HG02588 (cell line): Measurements from ENCODE around the gene RBM22.

ENCODE experiments used
- ATAC-seq: cut with Tn5 transposase; IDR thresholded peaks from one replicate; pipeline ENCODE4 v1.9.1; 2021; ENCODE audit warnings: mild to moderate bottlenecking, moderate library complexity; ENCODE audit not compliant: unreplicated experiment

RBM22 gene

DNA sequence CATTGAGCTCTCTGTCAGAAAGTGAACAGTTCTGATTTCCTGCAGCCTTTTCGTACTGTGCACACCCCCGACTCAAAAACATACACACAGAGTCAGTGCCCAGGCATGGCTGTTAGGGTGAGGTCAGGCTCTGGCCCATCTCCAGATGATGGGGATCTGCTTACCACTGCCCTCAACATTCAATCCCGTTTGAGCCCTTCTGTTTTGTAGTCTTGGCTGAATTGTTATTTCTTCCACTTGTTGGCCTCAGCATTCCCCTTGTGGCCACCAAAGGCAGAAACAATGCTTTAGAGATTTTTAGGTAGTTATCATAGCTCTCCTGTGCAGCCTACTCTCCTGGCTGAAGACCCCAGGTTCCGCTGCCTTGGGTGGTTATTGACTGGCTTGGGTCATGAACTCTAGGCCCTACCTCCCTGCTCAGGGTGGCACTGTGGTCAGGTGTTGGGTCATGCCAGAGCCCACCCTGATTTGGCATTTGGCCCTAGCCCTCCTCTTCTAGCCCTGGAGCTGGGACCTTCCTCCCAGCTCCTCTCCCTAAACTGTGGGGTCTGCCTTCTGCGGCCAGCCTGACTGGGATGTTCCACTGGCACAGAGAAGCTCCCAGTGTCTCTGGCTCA is 47.6 kb downstream of the RBM22 start:
- ATAC-seq = no peak

- ATAC-seq = no peak
Measured at GRCh38 chr5:150651924-150652671, 48.8 kb downstream of the RBM22 start.

- ATAC-seq = no peak
Measured at GRCh38 chr5:150651382-150651781, 49.5 kb downstream of the RBM22 start.

- no peak for ATAC-seq
Measured at GRCh38 chr5:150650021-150651006, 50.5 kb downstream of the RBM22 start.

DNA sequence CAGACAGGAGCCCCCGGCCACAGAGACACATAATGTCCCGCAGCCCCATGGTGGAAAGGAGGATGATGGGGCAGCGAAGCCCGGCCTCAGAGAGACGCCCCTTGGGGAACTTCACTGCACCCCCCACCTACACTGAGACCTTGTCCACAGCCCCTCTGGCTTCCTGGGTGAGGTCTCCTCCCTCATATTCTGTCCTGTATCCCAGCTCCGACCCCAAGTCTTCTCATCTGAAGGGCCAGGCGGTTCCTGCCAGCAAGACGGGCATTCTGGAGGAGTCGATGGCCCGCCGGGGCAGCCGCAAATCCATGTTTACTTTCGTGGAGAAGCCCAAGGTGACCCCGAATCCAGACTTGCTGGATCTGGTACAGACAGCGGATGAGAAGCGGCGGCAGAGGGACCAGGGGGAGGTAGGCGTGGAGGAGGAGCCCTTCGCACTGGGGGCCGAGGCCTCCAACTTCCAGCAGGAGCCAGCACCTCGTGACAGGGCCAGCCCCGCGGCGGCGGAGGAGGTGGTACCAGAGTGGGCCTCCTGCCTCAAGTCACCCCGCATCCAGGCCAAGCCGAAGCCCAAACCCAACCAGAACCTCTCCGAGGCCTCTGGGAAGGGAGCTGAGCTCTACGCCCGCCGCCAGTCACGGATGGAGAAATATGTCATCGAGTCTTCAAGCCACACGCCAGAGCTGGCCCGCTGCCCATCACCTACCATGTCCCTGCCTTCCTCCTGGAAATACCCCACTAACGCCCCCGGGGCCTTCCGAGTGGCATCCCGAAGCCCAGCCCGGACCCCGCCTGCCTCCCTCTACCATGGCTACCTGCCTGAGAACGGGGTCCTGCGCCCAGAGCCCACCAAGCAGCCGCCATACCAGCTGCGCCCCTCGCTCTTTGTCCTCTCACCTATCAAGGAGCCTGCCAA is 51.5 kb downstream of the RBM22 start:
- ATAC-seq = no peak

- ATAC-seq = no peak
Measured at GRCh38 chr5:150648294-150649107, 52.4 kb downstream of the RBM22 start.

GRCh38 chr5:150647275-150648251 is 53.3 kb downstream of the RBM22 start:
- ATAC-seq = no peak

GRCh38 chr5:150645070-150645700 is 55.7 kb downstream of the RBM22 start:
- ATAC-seq = no peak

- no peak for ATAC-seq
Measured at GRCh38 chr5:150644514-150644913, 56.3 kb downstream of the RBM22 start.

DNA sequence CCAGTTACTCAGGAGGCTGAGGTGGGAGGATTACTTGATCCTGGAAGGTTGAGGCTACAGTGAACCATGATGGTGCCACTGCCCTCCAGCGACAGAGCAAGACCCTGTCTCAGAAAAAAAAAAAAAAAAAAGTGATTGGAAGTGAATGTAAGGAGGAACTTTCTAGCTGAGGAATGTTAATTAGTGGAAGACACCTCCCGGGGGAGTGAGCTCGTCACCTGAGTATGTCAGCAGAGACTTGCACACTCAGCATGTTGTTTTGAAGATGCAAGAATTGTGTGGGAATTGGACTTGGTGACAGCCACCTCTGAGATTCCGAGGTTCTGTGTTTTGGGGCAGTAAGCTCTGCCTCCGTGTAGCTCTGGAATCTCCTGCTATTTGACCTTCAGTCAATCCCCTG is 56.8 kb downstream of the RBM22 start:
- ATAC-seq = no peak

GRCh38 chr5:150642991-150643710 is 57.7 kb downstream of the RBM22 start:
- ATAC-seq = no peak

- no peak for ATAC-seq
Measured at GRCh38 chr5:150642567-150642927, 58.3 kb downstream of the RBM22 start.

DNA sequence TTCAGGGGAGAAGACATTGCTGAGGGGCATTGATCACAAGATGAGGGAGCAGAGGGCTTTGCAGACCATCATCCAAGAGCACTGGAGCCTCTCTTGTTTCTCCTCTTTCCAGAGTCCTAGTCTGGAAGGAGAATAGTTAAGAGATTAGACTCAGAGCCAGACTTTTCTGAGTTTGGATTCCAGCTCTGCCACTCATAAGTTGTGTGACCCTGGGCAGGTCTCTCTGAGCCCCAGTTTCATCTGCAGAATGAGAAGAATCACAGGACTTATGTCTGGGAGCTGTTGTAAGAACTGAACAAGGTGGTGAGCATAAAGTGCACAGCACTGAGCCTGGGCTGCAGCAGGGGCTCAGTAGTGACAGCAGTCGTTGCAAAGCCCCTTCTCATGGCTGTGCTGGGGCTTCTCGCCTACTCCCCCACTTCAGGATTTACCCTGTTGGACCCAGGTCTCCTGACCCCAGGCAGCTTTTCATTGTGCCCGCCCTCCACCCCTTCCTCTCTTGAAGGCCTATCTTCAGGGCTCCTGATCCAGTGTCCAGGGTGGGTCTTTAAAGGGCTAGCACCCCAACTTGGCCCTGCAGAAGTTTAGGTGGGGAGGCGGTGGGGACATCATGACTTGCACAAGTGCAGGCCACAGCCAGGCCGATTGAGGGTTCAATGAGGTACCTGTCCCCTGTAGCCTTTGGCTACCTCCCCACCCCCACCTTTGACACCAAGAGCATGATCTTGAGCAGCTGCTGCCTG is 58.9 kb downstream of the RBM22 start:
- no peak for ATAC-seq

DNA sequence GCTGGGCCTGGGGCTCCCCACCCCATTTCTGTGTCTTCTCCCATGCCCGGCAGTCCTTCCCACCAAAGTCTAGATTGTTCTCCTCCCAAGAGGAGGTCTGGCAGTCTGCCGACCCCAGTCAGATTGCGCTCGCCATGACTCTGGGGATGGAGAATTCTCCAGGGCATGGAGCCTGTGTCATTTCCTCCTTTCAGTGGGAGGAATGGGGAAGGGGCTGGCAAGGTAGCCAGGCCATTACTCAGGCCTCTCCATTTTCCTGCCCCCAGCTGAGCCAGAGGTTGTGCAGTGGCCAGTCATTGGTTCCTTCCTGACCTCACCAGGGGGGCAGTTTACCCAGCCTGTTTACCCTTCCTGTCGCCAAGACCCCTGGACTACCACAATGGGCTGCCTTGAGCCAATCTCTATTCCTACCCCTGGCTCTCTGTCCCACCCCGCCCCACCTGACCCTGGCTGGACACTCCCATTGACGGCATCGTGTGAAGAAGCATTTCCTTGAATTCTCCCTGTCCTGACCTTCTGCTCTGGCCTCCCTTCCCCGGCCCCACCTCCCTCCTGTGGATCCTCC is 59.8 kb downstream of the RBM22 start:
- ATAC-seq = no peak
